DOHH2 (cell line): ENCODE data around the gene ANO4.

ENCODE experiments used
- EZH2phosphoT487 ChIP-seq: fragments of 200-600 bp; sonication (generic); IDR thresholded peaks from 2 replicates; pipeline ENCODE4 v1.6.1; 2017; ENCODE audit warnings: borderline replicate concordance, mild to moderate bottlenecking, antibody characterized with exemption, low read length, moderate library complexity, mixed read lengths
- TF ChIP-seq, protein P1 (sequence below): fragments of 200-600 bp; sonication (generic); IDR thresholded peaks from one replicate; pipeline ENCODE4 v1.5.1; 2014; ENCODE audit warnings: antibody characterized with exemption, mild to moderate bottlenecking, low read depth, low read length; ENCODE audit not compliant: poor library complexity, severe bottlenecking

DNA sequence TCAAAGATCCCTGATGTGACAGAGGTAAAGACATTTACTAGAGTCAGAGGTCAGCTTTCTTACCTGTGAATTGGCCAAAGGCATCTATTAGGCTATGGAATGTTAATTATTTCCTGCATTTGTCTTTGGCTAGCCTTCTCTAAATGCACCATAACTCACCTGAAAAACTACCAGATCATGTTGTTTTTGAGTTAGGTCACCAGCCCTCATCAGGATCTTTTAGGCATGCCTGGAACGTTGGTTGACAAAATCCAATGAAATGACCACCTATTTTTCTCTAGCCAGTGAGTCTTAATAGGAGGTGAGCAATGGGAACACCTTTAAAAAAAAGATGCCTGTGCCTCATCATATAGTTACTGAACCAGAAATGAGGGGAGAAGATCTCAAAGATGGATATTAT is 46.2 kb downstream of the ANO4 start:
- TF ChIP-seq, protein P1, sequence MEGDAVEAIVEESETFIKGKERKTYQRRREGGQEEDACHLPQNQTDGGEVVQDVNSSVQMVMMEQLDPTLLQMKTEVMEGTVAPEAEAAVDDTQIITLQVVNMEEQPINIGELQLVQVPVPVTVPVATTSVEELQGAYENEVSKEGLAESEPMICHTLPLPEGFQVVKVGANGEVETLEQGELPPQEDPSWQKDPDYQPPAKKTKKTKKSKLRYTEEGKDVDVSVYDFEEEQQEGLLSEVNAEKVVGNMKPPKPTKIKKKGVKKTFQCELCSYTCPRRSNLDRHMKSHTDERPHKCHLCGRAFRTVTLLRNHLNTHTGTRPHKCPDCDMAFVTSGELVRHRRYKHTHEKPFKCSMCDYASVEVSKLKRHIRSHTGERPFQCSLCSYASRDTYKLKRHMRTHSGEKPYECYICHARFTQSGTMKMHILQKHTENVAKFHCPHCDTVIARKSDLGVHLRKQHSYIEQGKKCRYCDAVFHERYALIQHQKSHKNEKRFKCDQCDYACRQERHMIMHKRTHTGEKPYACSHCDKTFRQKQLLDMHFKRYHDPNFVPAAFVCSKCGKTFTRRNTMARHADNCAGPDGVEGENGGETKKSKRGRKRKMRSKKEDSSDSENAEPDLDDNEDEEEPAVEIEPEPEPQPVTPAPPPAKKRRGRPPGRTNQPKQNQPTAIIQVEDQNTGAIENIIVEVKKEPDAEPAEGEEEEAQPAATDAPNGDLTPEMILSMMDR, result no peak
- TF ChIP-seq EZH2phosphoT487, result no peak
